Cortex of kidney (tissue), 1 donor: ENCODE data around the gene WWP2.

Experiments
- DNase-seq: peaks from one replicate; lab custom pipeline; 2025; lab: John Stamatoyannopoulos, UW

WWP2 gene

DNA sequence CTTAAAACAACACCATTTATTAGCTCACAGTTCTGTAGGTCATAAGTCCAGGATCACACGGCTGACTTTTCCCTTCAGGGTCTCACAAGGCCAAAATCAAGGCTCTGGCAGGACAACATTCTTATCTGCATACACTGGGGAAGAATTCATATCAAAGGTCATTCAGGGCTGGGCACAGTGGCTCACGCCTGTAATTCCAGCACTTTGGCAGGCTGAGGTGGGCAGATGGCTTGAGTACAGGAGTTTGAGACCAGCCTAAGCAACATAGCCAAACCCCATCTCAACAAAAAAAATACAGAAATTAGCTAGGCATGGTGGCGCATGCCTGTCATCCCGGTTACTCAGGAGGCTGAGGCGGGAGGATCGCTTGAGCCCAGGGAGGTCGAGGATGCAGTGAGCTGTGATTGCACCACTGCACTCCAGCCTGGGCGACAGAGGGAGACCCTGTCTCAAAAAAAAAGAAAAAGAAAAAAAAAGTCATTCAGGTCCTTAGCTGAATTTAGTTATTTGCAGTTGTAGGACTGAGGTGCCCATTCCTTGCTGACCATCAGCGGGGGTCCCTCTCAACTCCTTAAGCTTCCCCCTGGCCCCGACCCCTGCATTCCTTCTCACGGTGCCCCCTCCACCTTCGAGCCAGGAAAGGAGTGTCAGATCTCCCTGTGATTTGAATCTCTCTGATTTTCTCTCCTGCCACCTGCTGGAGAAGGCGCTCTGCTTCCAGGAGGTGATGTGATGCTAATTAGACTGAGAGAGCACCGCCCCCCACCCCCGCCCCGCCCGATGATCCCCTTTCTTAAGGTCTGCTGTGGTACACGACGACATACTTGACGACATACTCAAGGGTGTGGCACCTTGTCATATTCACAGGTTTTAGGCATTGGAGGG is 97.2 kb downstream of the WWP2 start:
- DNase-seq, result no peak

DNA sequence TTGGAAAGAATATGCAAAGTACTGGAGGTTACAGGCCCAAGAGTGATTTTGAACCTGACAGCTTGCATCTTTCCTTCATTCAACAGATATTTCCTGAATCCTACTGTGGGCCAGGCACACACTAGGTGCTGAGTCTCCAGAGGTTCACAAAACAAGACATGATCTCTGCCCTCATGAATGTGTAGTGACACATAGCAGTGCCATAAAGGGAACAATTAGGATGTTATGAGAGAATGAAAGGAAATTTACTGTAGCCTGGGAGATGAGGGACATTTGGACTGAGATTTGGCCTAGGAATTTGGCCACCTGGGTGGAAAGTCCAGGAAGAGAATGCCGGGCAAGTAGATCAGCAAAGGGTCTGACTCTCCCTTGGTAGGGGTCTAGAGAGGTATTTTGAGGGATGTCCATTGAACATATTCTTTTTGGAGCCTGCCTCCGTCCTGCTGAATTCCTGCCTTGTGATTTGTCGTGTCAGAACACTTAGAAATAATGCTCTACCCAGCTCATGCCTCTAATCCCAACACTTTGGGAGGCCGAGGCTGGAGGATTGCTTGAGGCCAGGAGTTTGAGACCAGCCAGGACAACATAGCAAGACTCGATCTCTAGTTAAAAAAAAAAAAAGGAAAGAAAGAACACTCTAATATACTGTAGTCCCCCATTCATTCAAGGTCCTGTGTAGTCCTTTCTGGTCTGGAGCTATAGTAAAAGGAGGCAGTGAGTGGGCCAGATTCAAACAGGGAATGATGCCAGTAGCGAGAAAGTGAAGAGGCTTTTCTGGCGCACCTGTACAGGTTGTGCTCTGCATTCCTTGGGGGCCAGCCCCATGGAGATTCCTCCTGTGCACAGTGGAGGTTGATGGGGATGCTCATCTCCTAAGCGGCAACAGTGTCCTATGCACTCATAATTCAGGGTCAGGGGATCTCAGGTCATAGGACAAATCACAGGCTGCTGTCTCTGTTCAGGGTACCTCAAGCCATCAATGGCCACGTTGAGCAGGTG is 98.4 kb downstream of the WWP2 start:
- no peak for DNase-seq

DNA sequence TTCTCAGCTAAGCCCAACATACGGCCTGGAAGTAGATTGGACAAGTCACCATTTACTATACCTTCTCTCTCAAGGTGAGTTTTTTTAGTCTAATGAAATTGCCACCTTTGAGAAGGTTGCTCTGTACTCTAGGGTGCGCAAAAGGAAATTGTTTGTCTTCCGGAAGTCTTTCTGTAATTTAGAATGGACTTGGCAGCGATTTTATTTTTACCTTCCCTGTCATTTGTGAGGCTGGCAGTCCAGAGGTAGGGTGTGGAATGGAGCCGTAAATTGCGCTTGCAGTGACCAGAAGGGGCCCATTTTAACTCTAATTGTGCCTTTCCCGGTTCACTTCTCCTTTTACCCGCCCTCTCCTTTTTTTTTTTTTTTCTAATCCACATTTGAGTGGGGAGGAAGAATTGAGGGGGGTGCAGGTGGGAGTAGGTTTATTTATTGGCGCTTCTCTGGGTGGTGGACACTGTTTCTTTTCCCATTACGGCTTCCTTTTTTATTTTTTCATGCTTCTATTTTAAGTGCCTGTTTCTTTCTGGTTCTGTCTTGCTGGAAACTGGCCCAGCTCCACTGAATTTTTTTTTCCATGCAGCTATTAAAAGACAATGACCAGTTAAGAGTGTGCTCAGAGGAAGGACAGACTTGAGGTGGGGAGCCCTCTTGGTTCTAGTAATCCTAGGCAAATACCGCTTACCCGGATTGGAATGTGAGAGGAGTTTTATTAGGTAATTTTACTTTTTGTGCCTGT is 99.3 kb downstream of the WWP2 start:
- DNase-seq, result no peak

DNA sequence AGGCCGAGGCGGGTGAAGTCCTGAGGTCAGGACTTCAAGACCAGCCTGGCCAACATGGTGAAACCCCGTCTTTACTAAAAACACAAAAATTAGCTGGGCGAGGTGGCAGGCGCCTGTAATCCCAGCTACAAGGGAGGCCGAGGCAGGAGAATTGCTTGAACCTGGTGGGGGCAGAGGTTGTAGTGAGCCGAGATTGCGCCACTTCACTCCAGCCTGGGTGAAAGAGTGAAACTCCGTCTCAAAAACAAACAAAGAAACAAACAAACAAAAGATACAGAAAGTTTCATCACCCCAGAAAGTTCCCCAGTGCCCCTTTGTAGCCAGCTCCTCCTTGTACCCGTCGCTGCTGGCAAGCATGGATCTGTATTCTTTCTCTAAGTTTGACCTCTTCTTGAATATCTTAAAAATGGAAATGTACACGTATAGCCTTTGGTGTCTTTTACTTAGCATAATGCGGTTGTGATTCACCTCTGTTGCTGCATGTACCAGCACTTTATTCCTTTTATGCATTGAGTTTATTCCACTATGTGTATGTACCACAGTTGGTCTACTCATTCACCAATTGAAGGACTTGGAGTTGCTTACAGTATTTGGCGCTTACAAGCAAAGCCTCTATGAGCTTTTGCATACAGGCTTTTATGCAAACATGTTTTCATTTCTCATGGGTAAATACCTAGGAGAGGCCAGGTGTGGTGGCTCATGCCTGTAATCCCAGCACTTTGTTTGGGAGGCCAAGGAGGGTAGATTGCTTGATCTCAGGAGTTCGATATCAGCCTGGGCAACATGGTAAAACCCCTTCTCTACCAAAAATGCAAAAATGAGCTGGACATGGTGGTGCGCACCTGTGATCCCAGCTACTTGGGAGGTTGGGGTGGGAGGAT is 101.5 kb downstream of the WWP2 start:
- DNase-seq, result no peak

DNA sequence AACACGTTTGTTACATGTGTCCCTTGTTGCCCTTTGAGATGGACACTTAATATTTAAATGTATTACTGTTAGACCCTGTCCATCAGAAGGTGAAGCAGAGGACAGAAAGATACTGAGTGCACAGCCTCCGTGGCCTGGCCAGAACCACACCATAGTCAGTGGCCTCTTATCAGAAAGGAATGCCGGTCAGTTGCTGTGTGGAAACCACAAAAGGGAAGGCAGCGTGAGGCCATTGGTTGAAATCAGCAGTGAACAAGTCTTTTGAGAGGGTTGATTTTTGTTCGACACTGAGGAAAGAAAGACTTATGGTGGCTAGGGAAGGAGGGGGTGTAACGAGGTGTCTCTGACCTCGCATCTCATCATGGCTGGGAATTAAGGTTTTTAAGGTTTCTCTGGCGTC is 103.6 kb downstream of the WWP2 start:
- no peak for DNase-seq

DNA sequence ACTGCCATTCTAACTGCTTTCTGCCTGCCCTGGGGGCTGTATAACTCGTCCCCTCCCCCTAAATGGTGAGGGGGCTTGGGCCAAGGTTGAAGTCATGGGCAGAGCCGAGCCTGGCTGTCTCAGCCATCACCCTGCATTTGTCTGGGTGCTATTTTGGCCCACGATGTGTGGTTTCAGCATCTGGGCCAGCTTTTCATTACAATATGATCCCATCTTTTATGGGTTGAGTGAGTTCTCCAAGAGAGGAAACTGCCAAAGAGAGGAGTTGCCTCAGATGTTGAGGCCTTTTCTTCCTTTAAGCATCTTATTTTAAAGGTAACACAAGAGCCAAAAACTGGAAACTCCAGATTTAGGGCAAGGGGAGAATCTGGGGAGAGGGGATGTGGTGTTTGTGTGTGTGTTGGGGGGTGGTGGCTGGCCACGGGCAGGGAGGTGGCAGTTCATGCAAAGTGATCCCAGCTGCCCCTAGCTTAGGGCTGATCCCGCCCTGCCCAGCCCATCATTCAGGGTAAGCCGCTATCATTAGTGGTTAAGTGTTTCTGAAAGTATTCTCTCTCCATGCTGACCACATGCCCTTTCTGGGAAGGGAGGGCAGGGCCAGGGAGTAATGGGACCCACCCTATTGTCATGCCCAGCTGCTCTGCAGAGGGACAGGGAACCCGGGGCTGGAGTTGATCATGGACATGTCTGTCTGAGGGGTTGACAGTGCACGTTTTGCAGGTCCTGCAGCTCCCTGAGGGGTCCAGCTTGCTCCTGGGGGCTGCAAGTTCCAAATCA is 105.8 kb downstream of the WWP2 start:
- no peak for DNase-seq

DNA sequence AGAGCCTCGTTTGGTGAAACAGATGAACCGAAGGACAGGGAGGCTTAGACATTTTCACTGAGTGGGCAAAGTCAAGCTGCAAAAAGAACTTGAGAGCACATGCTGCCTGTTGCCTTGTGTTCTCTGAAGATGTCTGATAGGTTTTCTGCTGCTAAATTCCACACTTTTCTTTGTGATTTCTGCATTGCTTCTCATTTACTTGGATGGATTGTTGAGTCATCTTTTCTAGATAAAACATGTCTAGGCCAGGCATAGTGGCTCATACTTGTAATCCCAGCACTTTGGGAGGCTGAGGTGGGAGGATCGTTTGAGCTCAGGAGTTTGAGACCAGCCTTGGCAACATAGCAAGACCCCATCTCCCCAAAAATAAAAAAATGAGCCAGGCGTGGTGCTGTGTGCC is 108.6 kb downstream of the WWP2 start:
- no peak for DNase-seq

DNA sequence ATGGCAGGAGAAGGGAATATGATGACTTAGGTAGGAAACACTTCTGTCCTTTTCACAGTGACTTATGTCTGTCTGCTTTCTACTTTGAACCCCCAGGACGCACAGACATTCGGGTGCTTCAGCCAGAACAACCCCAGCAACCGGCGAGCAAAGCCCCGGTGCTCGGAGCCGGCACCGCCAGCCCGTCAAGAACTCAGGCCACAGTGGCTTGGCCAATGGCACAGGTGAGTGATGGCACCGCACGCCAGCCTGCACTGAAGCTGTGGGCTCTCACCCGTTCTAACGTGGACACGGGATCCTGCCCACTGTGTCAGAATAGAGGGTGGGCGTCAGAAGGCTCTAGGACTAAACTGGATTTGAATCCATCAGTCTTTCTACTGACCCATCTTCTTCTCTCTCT is 109.6 kb downstream of the WWP2 start:
- DNase-seq, result no peak

DNA sequence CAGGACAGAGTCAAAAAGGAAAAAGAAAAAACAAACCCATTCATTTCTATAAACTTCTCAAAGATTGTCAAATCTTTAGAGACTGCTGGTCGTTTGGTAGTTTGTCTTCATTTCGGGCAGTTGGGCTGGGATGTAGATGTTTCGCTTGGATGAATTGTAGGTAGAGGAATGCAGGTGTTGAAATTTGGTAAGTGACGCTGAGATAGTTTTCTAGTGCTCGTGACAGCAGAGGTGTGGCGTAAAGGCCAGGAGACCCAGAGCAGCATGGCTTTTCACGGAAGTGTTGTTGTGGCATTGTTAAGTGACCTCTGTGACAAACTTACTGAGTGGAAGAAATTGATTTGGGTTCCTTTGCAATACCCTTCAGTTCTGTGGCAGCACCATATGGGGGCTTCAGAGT is 110.8 kb downstream of the WWP2 start:
- DNase-seq, result no peak

DNA sequence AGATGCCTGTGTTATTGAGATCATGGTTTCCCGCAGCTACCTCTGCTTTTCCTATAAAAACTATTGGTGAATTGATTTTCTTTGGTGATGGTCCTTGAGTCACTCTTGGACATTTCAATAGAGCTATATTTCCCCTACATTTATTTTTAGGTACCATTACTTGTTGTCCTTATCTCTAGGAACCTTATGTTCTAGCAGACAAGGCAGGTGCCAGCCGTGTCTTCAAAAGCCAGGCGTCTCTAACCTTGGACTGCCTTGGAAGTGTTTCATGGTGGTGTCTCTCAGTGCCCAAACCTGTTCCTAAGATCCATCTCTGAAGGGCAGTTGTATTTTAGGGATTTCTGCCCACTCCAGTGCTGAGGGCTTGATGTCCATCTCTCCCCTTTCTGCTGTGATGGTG is 111.7 kb downstream of the WWP2 start:
- no peak for DNase-seq

DNA sequence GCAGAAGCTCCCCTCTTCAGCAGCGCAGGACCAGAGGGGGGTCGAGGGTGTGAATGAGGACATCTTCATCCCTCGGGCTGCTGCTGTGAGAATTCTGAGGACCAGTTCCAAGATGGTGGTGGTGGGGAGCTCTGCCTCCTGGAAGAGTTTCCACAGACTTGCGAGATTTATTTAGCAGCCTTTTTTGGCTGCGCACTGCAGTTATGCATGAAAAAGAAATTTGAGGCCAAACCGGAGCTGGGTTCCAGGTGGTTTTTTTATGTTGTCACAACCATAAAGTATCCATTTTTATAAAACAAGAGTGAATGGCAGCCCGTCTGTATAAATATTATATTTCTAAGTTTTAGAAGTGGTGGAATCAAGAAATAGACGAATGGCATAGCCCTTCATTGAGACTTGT is 112.1 kb downstream of the WWP2 start:
- DNase-seq, result no peak

DNA sequence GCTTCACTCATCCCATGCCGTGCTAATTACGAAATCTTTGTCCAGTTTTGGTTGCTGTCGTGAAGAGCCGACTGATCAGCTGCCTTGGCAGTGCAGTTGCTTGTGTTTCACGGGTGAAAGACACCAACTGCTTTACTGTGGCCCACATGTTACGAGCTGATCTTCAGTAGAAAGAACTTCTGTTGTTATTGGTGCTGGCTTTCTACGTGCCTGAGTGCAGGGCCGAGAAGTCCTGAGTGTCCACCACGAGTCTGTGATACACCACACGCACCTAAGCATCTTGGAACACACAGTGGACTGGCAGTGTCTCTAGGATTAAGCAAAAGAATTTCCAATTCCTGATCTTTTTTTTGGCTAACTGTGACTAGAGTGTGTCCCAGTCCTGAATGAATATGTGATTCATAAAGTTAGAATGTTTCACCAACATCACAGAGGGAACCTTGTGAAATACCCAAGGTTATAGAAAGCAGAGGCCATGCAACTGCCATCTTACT is 118.6 kb downstream of the WWP2 start:
- no peak for DNase-seq

DNA sequence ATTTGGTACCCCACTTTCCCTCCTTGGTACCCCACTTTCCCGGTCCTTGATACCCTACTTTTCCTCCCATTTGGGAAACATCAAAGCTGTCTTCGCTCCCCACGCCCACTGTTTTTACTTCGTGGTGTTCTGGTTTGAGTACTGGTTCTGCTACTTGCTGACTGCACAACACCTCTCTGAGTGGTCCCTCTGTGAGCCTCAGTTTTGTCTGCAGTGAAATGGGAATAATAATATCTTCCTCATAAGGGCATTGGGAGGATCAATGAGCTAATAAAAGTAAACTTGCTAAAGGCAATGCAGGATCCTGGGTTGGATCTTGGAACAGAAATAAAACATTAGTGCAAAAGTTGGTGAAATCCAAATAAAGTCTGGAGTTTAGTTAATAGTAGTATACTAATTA is 119.0 kb downstream of the WWP2 start:
- no peak for DNase-seq

DNA sequence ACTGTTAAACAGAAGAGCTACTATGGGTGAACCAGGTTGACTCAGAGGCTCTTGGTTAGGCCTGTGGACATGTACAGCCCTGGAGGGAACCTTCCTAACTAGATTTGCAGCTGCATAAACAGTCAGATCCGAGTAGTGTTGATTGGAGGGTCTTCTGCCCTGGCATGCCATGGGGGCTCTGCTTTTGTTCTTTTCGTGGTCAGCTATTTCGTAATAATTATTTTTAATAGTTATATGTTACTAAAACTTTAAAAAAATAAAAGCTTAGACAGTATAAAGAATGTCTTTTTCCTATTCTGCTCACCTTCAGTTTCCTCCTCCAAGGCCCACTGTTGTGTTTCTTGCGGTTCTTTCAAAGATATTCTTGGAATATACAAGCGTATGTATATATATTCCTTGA is 121.6 kb downstream of the WWP2 start:
- no peak for DNase-seq

DNA sequence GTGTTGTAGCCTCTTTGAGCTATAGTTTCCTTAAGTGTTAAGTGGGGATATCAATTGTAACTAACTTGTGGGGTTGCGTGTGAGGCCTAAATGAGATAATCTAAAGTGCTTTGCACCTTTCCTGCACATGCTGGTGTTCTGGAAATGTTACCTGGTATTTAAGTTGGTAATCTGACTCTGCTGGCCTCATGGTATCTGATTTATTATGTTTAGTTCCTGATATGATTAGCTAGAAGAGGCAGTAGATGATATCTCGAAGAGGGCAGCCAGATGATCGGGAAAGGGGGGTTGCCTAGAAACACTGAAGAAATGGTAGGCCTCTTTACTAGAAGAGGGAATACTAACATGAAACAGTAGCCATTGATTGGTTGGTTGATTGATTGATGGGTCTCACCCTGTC is 123.6 kb downstream of the WWP2 start:
- no peak for DNase-seq

DNA sequence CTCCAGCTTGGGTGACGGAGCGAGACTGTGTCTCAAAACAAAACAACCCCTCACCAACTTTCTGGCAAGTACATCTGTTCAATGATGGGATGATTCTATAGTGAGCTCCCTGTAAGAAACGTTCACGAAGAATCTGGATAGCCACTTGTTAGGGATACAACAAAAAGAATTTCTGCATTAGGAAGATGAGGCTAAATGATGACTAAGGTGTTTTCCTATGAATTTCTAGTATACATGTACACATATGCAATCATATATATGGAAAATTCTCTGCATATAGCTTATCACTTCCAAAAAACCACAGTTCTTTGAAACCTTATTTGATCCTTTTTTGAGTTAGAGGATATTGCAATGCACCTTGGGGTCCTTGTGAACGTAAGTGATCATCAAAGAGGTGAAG is 124.6 kb downstream of the WWP2 start:
- no peak for DNase-seq

DNA sequence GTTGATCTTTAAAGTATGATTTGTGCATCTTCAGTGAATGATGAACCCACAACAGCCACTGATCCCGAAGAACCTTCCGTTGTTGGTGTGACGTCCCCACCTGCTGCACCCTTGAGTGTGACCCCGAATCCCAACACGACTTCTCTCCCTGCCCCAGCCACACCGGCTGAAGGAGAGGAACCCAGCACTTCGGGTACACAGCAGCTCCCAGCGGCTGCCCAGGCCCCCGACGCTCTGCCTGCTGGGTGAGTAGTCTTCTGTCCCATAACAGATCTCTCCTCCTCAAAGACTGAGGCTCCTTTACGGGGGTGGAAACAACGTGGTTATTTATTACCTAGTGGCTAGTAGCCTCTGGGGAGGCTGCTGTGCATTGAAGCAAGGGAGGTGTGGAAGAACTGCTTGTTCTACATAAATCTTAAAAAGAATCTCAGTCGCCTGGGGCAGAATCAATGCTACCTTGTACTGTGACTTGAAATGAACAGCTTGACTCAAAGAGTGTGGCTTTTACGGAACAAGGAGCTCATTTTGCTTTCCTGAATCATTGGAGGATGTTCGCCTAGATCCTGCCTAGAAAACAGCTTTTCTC is 126.0 kb downstream of the WWP2 start:
- DNase-seq, result no peak

DNA sequence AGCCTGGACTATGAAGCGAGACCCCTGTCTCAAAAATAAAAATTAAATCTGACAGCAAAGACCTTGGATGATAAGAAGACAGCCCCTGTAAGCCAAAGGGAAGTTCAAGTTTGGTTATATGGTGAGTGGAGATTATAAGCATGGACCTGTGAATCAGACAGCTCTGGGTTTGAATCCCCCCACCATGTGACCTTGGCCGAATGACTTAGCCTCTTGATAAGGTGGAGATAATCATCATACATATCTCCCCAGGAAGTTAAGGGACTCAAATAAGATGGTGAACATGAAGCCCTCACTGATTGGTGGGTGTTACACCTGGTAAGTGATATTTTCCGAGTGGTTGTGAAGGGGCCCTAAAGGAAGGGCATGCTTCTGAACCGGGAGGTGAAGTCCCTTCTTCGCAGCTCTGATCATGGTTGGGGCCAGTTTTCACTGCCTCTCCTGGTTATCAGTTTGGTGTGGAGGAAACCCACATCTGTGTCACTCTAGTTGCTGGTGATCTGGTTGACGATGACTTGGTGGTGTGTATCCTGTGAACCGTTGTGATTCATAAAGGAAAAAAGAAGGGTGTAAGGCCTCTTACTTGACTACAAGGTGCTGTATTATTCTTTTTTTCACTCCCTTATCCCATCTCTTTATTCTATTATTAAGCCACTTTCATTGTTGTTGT is 127.3 kb downstream of the WWP2 start:
- DNase-seq, result no peak
